ENCODE results near the gene MTFP1.
"Not testable (repeated sequence)": the region's sequence is repeated elsewhere in the genome, so short reads cannot be mapped to it uniquely, and the experiment has no call there.

MTFP1 gene

DNA sequence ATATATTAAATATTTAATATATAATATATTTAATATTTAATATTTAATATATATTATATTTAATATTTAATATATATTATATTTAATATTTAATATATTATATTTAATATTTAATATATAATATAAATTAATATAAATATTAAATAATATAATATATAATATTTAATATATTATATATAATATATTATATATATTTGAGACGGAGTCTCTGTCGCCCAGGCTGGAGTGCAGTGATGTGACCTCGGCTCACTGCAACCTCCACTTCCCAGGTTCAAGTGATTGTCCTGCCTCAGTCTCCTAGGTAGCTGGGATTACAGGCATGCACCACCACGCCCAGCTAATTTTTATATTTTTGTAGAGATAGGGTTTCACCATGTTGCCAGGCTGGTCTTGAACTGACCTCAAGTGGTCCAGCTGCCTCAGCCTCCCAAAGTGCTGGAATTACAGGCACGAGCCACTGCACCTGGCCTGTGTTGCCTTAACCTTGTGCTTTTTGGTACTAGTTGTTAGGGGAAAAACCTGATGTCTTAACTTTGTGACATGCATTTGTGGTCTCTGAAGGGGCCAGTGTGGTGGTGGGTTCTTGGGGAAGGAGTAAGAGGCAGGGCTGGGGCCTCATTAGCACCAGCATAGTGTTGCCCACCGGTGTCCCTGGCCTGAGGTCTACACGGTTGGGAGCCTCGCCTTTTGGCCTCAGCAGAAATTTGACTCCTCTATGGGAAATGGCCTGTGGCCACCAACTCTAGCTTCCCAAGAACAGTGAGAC is 29.7 kb downstream of the MTFP1 start:
- no peak for DNase-seq

DNA sequence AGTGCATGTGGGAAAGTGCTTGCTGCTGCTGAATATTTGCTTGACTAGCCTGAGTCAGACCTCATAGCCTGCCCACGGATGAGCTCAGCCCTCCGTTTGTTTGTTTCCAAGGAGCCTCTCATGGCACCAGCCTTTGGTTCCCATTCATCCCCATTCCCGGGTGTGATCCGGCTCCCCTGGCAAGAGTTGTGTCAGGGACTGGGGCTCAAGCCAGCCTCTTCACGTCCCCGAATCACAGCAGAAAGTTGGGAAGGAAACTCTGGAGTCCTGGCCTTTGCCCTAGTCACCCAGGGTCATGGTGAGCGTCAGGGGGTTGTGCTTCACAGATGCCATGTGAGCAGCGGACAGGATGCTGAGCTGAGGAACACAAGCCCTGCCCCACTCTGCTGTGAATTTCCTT is 32.4 kb downstream of the MTFP1 start:
- DNase-seq: no peak

DNA sequence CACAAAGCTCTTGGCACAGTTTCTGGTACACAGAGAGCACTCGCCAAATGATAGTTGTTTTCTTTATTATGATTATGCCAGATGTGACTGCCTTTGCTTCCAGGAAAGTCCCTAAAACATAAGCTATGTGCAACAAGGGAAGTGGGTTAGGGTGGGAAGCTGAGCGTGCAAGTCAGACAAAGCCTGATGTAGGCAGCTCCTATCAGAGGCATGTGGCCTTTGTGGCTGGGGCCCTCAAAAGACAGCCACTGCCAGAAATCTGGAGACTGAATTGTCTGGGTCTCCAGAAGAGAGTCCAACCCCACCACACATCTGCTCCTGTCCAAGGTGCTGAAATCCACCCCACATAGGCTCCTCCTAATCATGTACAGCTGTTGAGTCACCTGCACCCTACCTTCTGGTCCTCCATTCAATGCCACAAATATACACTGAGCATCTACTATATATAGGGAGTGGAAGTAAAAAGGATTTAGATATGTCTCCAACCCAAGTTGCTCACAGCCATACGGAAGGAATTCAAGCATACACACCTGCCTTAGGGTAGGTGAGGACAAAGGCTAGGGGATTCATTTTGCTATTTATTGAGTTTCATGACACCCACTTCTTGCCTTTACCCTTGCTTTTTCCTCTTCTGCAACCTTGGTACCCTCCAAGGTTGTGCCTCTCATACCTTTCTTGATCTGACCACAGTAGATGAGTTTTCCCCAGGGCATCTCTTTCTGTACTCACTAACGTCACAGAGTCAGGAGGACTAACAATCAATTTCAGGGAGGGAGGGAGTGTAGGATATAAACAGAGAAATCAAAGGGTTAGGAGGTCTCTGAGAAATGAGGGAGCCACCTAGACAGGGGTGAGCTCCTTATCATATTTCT is 33.8 kb downstream of the MTFP1 start:
- DNase-seq: no peak

DNA sequence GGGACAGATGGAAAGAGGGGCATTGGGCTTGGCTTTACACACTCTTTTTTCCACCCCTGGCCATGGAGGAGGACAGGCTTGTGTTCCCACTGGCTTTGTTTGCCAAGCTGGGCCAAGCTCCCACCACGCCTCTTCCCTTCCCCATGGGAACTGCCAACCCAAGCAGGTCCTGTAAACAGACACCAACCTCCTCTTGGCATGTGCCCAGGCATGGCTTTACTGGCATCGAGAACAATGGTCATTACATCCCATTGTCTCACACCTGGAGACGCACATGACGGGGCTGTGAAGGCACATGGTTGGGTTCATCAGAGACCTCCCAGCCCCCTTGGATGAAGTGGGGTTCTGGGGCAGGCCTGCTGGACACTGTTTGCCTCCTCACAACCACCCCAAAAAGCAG is 34.6 kb downstream of the MTFP1 start:
- no peak for DNase-seq

DNA sequence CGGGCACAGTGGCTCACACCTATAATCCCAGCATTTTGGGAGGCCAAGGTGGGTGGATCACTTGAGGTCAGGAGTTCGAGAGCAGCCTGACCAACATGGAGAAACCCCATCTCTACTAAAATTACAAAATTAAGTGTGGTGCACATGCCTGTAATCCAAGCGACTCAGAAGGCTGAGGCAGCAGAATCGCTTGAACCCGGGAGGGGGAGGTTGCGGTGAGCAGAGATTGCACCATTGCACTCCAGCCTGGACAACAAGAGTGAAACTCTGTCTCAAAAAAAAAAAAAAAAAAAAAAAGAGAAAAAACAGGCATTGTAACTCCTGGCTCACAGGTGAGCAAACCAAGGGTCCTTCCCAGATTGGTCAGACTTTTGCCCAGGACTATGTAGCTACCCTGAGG is 35.0 kb downstream of the MTFP1 start:
- DNase-seq: not testable (repeated sequence)

DNA sequence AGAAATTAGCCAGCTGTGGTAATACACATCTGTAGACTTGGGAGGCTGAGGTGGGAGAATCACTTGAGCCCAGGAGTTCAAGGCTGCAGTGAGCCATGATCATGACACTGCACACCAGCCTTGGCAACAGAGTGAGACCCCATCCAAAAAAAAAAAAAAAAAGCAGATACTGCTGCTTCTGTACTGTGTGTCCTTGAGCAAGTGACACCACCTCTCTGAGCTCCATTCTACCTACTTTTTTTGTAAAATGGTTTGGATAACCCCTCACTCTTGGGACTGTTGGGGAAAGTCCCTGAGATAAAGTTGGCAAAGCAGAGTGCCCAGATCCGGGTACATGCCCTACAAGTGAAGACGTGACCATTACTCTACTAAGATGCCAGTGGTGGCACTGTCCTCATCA is 43.6 kb downstream of the MTFP1 start:
- DNase-seq: no peak

DNA sequence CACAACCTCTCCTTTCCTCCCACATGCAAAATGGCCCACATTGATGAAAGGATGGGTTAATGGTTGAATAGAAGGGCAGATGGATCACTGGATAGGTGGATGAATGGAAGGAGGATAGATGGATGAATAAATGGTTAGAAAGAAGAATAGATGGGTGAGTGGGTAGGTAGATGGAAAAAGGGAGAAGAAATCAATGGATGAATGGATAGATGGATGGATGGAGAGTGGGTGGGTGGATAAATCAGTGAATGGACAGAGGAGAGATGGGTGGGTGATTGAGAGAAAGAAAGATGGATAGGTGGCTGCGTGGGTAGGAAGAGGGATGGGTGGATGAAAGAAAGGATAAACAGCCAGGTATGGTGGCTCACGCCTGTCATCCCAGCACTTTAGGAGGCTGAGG is 45.1 kb downstream of the MTFP1 start:
- DNase-seq: no peak

DNA sequence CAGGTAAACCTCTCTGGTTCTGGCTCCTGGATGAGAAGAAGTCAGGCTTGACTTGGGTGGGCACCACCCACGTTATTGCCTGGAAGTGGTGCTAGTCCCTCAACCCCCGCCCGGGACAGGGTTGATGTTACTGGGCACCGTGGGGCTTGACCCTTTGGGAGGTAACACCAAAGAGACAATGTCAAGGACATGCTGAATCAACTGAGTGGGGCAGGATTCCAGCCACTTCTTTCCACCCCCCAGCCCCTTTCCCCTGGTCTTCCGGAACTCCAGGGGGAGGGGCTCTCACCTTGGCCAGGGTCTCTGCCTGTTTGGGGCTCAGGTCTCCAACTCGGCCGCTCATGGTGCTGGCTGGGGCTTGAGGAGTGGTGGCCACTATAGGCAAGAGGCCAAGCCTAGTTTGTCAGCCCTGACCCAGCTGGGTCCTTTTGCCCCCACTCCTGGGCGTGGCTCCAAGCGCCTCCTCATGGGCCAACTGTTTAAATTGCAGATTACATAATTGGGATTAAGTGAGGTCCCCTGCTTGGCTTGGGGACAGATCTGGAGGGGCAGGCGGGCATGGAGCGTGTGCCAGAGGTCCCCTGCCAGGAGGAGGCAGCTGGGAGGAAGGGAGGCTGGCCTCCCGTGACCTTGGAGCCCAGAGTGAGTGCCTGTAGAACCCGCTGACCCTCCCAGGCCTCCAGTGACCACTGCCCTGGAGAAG is 46.2 kb downstream of the MTFP1 start, which contains the start of gene SEC14L3:
Gene SEC14L3, minus strand, starts transcription at position 402 of the 703 bp plus-strand sequence. Its CDS starts 59 bp downstream, at position 343.
- DNase-seq: no peak

DNA sequence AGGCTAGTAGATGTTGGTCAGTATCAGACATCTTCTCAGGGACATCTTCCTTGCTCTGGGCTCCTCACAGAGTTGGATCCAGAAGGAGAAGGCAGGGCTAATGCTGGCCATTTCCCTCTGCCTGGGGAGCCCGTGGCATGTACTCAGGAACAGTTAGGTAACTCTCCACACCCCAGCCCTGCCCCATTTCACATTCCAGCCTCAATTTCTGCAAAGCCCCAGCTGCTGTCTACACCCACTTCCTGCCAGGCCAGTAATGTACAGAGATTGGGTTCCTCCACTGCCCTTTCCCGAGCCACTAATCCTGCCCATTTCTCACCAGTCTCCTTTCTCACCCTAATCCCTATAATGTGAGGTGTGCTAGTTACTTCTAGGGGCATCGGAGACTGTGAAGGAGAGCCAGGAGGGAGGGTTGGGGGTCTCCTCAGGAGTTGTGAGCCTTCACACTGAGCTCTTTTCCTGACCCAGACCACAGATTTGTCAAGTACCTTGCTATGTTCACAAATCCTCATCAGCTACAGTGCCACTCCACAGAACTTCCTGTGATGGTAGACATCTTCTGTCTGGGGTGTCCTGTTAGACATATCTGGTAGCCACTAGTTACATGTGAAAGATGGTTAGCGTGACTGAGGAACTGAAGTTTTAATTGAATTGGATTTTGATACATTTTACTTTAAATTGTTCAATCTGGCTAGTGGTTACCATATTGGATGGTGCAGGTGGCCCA is 47.6 kb downstream of the MTFP1 start:
- DNase-seq: no peak

DNA sequence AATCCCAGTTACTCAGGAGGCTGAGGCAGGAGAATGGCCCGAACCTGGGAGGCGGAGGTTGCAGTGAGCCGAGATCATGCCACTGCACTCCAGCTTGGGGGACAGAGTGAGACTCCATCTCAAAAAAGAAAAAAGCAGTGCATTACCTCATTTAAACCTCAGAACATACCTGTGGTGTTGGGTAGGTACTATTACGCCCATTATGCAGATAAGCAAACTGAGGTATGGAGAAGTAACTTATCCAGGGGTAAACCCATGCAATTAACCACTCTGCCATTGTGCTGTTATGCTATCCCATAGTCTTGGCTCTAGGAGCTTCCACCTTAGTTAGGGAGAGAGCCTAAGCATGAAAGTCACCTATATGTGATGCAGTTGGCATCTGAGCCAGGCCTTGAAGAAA is 48.6 kb downstream of the MTFP1 start:
- DNase-seq: no peak

DNA sequence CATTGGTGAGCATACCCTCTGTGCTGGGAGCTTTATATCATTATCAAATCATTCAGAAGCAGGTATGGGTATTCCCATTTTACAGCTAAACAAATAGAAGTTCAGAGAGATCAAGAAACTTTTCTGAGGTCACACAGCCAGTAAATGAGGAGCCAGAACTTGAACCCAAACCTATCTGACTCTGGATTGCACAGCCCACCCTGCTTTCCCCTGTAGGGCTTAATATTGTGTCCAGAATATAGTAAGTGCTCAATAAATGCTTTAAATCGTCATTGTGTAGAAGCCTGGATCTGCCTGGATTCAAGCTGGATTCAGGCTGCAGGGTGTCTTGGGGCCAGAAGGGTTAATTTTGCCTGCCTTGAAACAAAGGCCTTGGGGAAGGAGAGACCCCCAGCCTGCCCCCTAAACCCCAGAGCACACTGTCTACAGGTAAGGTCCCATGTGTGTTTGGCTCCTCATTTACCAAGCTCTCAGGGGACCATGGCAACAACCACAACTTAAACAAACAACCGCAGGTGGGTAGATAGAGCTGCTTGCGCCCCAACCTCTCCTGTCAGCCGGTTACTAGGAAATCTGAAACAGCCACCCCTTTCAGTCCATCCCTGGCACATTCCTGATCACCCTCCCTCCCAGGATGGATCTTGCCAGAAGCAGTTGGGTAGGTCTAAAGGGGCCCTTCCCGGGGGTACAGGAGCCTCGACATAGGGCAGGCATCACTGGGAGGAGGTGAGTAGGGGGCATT is 49.3 kb downstream of the MTFP1 start:
- DNase-seq: no peak

Measured in activated naive CD4-positive, alpha-beta T cell (primary cell).